H9 (cell line): Measurements from ENCODE around the gene RPS19. TPM values are rescaled to one million over a fixed set of nuclear protein-coding genes. Genes with fewer than 3 reads are reported as not detected.

ENCODE experiments used
- DNase-seq: peaks from one replicate; pipeline ENCODE4 v3.0.0-alpha.2; 2017
- H2AFZ ChIP-seq: one replicate; pipeline ENCODE4 v1.6.1; 2013; ENCODE audit warnings: mild to moderate bottlenecking, low read length, control low read depth, moderate library complexity
- H2AK5ac ChIP-seq: 2 replicates; pipeline ENCODE4 v1.6.1; 2013; ENCODE audit warnings: low read length, control low read depth, mixed read lengths; ENCODE audit not compliant: insufficient read length
- H2BK120ac ChIP-seq: one replicate; pipeline ENCODE4 v1.6.1; 2013; ENCODE audit warnings: low read depth, mild to moderate bottlenecking, low read length, control low read depth, inconsistent platforms; ENCODE audit not compliant: poor library complexity, severe bottlenecking
- H2BK12ac ChIP-seq: 2 replicates; pipeline ENCODE4 v1.6.1; 2013; ENCODE audit warnings: low read length, control low read depth, mixed read lengths, low read depth; ENCODE audit not compliant: insufficient read length
- H2BK15ac ChIP-seq: 2 replicates; pipeline ENCODE4 v1.6.1; 2013; ENCODE audit warnings: low read depth, low read length, control low read depth
- H2BK20ac ChIP-seq: one replicate; pipeline ENCODE4 v1.6.1; 2013; ENCODE audit warnings: low read depth, mild to moderate bottlenecking, low read length, control low read depth, inconsistent platforms; ENCODE audit not compliant: poor library complexity, severe bottlenecking
- H2BK5ac ChIP-seq: 2 replicates; pipeline ENCODE4 v1.6.1; 2013; ENCODE audit warnings: low read length, control low read depth, mixed read lengths; ENCODE audit not compliant: insufficient read length
- H3K14ac ChIP-seq: 2 replicates; pipeline ENCODE4 v1.6.1; 2013; ENCODE audit warnings: low read length, control low read depth; ENCODE audit not compliant: insufficient read depth
- H3K18ac ChIP-seq: 2 replicates; pipeline ENCODE4 v1.6.1; 2013; ENCODE audit warnings: low read depth, mild to moderate bottlenecking, mixed read lengths, low read length, control low read depth; ENCODE audit not compliant: insufficient read length
- H3K23ac ChIP-seq: 2 replicates; pipeline ENCODE4 v1.6.1; 2013; ENCODE audit warnings: low read length, control low read depth, mixed read lengths, low read depth; ENCODE audit not compliant: insufficient read length
- H3K23me2 ChIP-seq: 2 replicates; pipeline ENCODE4 v1.6.1; 2013; ENCODE audit warnings: low read depth, mild to moderate bottlenecking, mixed read lengths, low read length, control low read depth; ENCODE audit not compliant: insufficient read length, poor library complexity, severe bottlenecking
- H3K27ac ChIP-seq: 2 replicates; pipeline ENCODE4 v1.5.1; 2013; ENCODE audit warnings: low read length, control low read depth, mixed read lengths, low read depth; ENCODE audit not compliant: insufficient read length
- H3K27me3 ChIP-seq: 2 replicates; pipeline ENCODE4 v1.6.1; 2013; ENCODE audit warnings: low read length, control low read depth, inconsistent platforms; ENCODE audit not compliant: insufficient read depth
- H3K4ac ChIP-seq: 2 replicates; pipeline ENCODE4 v1.6.1; 2013; ENCODE audit warnings: low read depth, mild to moderate bottlenecking, control low read depth, inconsistent platforms, low read length, moderate library complexity
- H3K4me1 ChIP-seq: 2 replicates; pipeline ENCODE4 v1.6.1; 2013; ENCODE audit warnings: low read length, control low read depth, inconsistent platforms; ENCODE audit not compliant: insufficient read depth
- H3K4me2 ChIP-seq: 2 replicates; pipeline ENCODE4 v1.6.1; 2013; ENCODE audit warnings: low read length, control low read depth, mixed read lengths; ENCODE audit not compliant: insufficient read length, insufficient read depth
- H3K56ac ChIP-seq: 2 replicates; pipeline ENCODE4 v1.6.1; 2013; ENCODE audit warnings: low read depth, mild to moderate bottlenecking, mixed read lengths, low read length, control low read depth; ENCODE audit not compliant: insufficient read length
- H3K79me1 ChIP-seq: 2 replicates; pipeline ENCODE4 v1.6.1; 2013; ENCODE audit warnings: low read depth, mild to moderate bottlenecking, moderate library complexity, low read length, control low read depth, inconsistent platforms; ENCODE audit not compliant: insufficient read depth, poor library complexity, severe bottlenecking
- H3K79me2 ChIP-seq: 2 replicates; pipeline ENCODE4 v1.6.1; 2013; ENCODE audit warnings: low read length, control low read depth, inconsistent platforms; ENCODE audit not compliant: insufficient read depth
- H3K9ac ChIP-seq: 2 replicates; pipeline ENCODE4 v1.6.1; 2013; ENCODE audit warnings: low read length, control low read depth, mixed read lengths; ENCODE audit not compliant: insufficient read length; ENCODE audit errors: extremely low read depth
- H3K9me3 ChIP-seq: one replicate; pipeline ENCODE4 v1.6.1; 2013; ENCODE audit warnings: low read depth, low read length, inconsistent platforms; ENCODE audit not compliant: control insufficient read depth
- H3T11ph ChIP-seq: one replicate; pipeline ENCODE4 v1.6.1; 2013; ENCODE audit warnings: mild to moderate bottlenecking, low read length, control low read depth, inconsistent platforms
- H4K20me1 ChIP-seq: one replicate; pipeline ENCODE4 v1.6.1; 2013; ENCODE audit not compliant: control insufficient read depth, insufficient read length, insufficient read depth
- H4K5ac ChIP-seq: 2 replicates; pipeline ENCODE4 v1.6.1; 2013; ENCODE audit warnings: low read depth, mild to moderate bottlenecking, mixed read lengths, low read length, control low read depth; ENCODE audit not compliant: insufficient read length
- H4K8ac ChIP-seq: replicated peaks from 2 replicates; pipeline ENCODE4 v1.6.1; 2013; ENCODE audit warnings: low read length, control low read depth, mixed read lengths, low read depth; ENCODE audit not compliant: insufficient read length
- H4K91ac ChIP-seq: 2 replicates; pipeline ENCODE4 v1.6.1; 2013; ENCODE audit warnings: low read depth, mild to moderate bottlenecking, moderate library complexity, mixed read lengths, low read length, control low read depth; ENCODE audit not compliant: insufficient read length
- H3K27ac Mint-ChIP-seq, 3 experiments: 2 replicates in 2 of 3; 3 replicates in 1 of 3; pipeline ENCODE4 v1.8.0; 2020 to 2021; ENCODE audit warnings: mixed read lengths in 3 of 3, mild to moderate bottlenecking in 1 of 3, moderate library complexity in 1 of 3
- H3K27me3 Mint-ChIP-seq: 2 replicates; pipeline ENCODE4 v1.8.0; 2021; ENCODE audit warnings: low read depth, mild to moderate bottlenecking, moderate library complexity, mixed read lengths
- H3K36me3 Mint-ChIP-seq, 3 experiments: 2 replicates in 2 of 3; 3 replicates in 1 of 3; pipeline ENCODE4 v1.8.0; 2020 to 2021; ENCODE audit warnings: low read depth in 3 of 3, mixed read lengths in 3 of 3; ENCODE audit not compliant: insufficient read depth in 1 of 3
- H3K4me1 Mint-ChIP-seq, 2 experiments: 2 replicates each; pipeline ENCODE4 v1.8.0; 2020; ENCODE audit warnings: mixed read lengths in 2 of 2
- H3K4me3 Mint-ChIP-seq, 2 experiments: 2 replicates in 1 of 2; 3 replicates in 1 of 2; pipeline ENCODE4 v1.8.0; 2020 to 2021; ENCODE audit warnings: mild to moderate bottlenecking in 2 of 2, mixed read lengths in 2 of 2, moderate library complexity in 1 of 2
- H3K9me3 Mint-ChIP-seq, 2 experiments: 2 replicates in 1 of 2; 3 replicates in 1 of 2; pipeline ENCODE4 v1.8.0; 2020; ENCODE audit warnings: mild to moderate bottlenecking in 2 of 2, mixed read lengths in 2 of 2, moderate library complexity in 1 of 2
- CTCF ChIP-seq: fragments of 200-600 bp; sonication (generic); conservative IDR thresholded peaks from 3 replicates; pipeline ENCODE4 v1.8.0; 2021; ENCODE audit warnings: antibody characterized with exemption, mild to moderate bottlenecking
- WGBS: extraction: QIAGEN DNeasy Blood & Tissue Kit; methylation state at CpG from one replicate; pipeline ENCODE4 v1.1.7; 2013; ENCODE audit warnings: missing lambda C conversion rate, low lambda C conversion rate, mixed read lengths; ENCODE audit not compliant: insufficient read length; ENCODE audit errors: extremely low coverage; 5-methylcytosine and 5-hydroxymethylcytosine counted together
- total RNA-seq: library from RNA; stranded (reverse); gene quantifications from 2 replicates; pipeline ENCODE4 v1.2.1, GENCODE V29; 2021

The RPS19 gene
- total RNA-seq, 1 experiment from 2014 or later = 3,024 TPM

- H2BK15ac ChIP-seq = no peak overlapping the region
- Mint-ChIP-seq H3K9me3 (peaks cover 13 to 90% of the 10 kb centered on the region in 2 experiments; a peak in 4 of 5 replicates), H3K4me3 (no peak overlapping the region), H3K4me1 (no peaks in the 10 kb centered on the region), H3K27me3 (peaks cover 5% of the 10 kb centered on the region; the same call in 1 of the 2 replicates), H3K36me3 (peaks cover 2 to 31% (median 5%) of the 10 kb centered on the region in 3 experiments; a peak in 3 of 7 replicates), H3K27ac (no peak overlapping the region)
- no CpG with 5 or more reads among the region's 4 CpGs for WGBS
- no peak overlapping the region for H3K4me2 ChIP-seq
- no peak overlapping the region for H2BK5ac ChIP-seq
- H2AFZ ChIP-seq = no peak overlapping the region
- H4K91ac ChIP-seq = no peak overlapping the region
- no peak overlapping the region for H3T11ph ChIP-seq
- no peak overlapping the region for H3K23ac ChIP-seq
- H3K79me1 ChIP-seq = no peaks in the 10 kb centered on the region
- H4K20me1 ChIP-seq = no peaks in the 10 kb centered on the region
- no peaks in the 10 kb centered on the region for H3K9me3 ChIP-seq
- DNase-seq = no peak
- no peak overlapping the region for H2BK20ac ChIP-seq
- no peaks in the 10 kb centered on the region for H3K79me2 ChIP-seq
- H3K4me1 ChIP-seq = no peaks in the 10 kb centered on the region
- no peak overlapping the region for H2BK12ac ChIP-seq
- no peaks in the 10 kb centered on the region for H3K23me2 ChIP-seq
- no peak for TF ChIP-seq CTCF
- H3K27ac ChIP-seq = no peak overlapping the region
- no peak overlapping the region for H3K14ac ChIP-seq
- no peak overlapping the region for H4K8ac ChIP-seq
- no peak overlapping the region for H3K9ac ChIP-seq
- no peaks in the 10 kb centered on the region; the same call in 1 of the 2 replicates for H3K27me3 ChIP-seq
- H3K4ac ChIP-seq = no peak overlapping the region
- H4K5ac ChIP-seq = no peak overlapping the region
- H2AK5ac ChIP-seq = no peak overlapping the region
- no peak overlapping the region for H3K56ac ChIP-seq
- H3K18ac ChIP-seq = no peak overlapping the region
- H2BK120ac ChIP-seq = no peak overlapping the region
Measured at GRCh38 chr19:41815301-41815700, 44.8 kb upstream of the RPS19 start.
